HG02938 (cell line): ENCODE measurements around the gene BAIAP2L1.
"Not testable (repeated sequence)": the region's sequence is repeated elsewhere in the genome, so short reads cannot be mapped to it uniquely, and the experiment has no call there.

Experiments
- ATAC-seq: cut with Tn5 transposase; IDR thresholded peaks from one replicate; pipeline ENCODE4 v1.9.1; 2021; ENCODE audit warnings: mild to moderate bottlenecking, moderate library complexity; ENCODE audit not compliant: unreplicated experiment

BAIAP2L1 gene

DNA sequence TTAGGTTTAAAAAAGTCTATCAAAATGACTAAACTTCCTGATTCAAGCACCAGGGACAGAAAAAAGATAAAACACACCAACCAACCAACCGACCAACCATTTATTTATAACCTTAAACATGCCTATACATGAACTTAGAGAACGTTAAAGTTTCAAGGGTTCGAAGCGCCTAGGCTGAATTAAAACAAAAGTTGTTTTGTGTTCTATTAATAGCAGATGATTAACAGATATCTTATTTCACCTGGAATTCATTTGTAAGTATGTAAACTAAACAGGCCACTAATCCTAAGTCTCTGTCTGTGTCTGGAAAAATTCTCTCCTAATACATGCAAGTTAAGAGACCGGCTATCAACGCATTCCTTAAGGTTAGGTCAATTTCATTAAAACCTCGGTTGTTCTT, 1.4 kb downstream of the BAIAP2L1 start:
- ATAC-seq, result no peak

DNA sequence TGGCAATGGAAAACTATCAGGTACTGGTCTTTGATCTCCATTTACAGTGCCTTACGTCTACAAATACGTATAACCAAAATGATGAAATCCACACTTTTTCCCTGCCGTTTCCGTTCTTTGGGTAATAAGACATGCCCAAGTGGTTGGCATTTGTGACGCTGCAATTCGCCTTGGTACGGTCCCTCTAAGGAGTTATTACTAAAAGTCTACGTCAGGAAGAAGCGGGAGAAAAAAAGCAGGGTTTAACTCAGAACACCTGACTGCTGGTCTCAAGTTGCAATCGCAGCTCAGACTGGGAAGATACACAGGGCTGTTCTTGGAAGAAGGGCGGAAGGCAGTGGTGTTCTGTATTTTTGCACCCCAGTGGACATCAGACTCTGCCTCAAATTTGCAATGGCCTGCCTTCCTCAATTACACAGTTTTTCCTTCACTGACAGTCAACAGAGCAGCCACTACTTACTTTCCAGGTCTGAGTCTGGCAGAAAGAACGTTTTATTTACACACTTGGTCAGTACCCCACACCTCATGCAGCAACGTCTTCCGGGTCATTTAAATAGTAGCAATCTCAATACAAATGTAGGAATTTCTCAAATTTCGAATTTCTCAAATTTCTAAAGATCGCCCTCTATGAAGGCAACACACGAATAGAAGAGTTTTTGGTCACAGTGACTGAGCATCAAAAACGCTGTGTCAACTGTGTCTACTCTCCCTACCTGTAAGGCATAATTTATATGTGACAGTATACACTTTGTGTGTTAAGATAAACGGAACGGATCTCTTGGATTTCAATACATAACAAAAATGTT, 2.1 kb downstream of the BAIAP2L1 start:
- no peak for ATAC-seq

DNA sequence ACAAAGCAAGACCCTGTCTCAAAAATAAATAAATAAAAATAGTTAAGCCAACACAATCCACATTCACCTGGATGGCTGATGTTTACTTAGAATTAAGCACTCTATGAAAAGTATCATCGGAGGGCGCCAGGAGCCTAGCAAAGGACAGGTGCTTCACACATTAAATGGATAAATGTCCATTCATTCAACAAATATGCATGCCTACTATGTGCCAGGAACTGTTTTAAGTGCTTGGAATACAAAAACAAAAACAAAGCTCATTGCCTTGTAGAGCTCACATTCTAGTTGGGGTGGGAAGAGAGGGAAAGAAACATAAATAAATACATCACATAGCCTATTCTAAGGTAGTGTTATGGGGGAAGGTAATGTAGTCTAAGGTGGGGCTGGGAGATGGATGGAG, 4.1 kb downstream of the BAIAP2L1 start:
- ATAC-seq, result no peak

DNA sequence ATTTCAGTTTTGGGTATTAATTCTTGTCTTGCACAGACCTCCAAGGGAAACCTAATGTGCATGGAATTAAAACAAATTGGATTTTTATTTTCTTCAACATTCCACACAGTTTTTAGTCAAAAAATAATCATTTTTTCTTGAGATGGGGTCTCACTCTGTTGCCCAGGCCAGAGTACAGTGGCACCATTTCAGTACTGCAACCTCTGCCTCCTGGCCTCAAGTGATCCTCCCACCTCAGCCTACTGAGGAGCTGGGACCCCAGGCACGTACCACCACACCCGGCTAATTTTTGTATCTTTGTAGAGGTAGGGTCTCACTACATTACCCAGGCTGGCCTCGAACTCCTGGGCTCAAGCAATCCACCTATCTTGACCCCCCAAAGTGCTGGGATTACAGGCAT, 4.9 kb downstream of the BAIAP2L1 start:
- no peak for ATAC-seq

DNA sequence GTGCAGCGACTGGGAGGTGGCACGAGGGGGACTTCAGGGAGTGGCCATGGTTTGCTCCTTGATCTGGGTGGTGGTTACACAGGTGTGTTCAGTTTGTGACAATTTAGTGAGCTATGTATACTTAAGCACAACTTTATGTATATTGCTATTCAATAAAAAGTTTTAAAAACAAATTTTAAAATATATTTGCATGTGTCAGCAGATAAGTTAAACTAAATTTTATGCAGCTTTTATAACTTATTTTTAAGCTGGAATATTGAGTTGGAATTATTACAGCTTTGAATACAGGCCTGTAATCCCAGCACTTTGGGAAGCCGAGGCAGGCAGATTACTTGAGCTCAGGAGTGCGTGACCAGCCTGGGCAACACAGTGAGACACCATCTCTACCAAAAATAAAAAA, 5.4 kb downstream of the BAIAP2L1 start:
- no peak for ATAC-seq

DNA sequence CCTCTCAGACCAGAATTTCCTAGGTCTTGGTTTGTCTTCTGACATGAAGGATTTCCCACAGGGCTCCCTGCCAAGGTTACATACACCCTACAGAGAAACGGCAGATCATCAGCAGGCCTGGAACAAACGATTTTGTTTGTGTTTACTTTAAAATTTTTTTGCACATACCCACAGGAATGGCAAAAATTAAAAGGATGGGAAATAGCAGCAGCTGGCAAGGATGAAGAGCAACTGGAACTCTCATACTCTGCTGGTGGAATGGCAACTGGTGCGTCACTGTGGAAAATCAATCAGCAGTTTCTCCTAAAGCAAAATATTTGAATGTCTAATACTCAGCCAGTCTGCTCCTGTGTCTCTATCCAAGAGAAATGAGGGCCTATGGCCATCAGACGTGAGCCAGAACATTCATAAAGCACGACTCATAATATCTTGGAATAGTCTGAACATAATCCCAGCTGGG, 6.5 kb downstream of the BAIAP2L1 start:
- ATAC-seq, result no peak

DNA sequence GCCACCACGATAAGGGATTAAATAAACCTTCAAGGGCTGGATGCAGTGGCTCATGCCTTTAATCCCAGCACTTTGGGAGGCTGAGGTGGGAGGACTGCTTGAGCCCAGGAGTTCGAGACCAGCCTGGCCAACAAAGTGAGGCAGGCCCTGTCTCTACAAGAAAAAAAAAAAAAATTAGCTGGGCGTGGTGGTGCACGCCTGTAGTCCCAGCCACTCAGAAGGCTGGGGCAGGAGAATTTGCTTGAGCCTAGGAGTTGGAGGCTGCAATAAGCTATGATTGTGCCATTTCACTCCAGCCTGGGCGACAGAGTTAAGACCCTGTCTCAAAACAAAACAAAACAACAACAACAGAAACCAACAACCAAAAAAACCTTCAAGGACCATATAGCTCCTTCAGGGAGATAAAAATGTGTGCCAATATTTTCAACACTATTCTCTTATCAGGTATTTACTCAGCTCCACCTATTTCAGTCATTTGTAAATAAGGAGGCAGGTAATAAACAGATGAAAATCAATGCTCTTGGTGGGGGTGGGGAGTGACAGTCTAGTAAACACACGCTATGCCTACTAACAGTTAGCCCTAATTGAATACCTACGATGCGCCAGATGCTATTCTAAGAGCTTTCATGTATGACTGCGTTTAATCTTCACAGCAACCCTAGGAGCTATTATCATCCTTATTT, 13.2 kb downstream of the BAIAP2L1 start:
- ATAC-seq, result no peak

DNA sequence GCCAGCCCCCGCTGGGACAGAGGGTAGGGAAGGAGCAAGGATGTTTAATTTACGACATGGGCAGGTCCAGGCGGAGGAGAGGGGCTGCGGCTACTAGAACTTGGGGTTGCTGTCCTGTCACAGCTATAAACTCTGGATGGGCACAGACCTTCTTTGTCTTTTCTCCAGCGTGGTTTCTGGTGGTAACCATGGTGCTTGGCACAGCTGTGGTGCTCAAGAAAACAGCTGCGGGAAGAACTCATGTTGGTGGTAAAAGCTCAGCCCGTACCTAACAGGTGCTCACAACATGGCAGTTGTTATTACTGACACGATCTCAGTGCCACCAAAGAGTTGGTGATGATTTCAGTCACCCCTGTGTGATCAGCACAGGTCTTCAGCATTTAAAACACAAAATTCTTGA, 13.8 kb downstream of the BAIAP2L1 start:
- no peak for ATAC-seq

DNA sequence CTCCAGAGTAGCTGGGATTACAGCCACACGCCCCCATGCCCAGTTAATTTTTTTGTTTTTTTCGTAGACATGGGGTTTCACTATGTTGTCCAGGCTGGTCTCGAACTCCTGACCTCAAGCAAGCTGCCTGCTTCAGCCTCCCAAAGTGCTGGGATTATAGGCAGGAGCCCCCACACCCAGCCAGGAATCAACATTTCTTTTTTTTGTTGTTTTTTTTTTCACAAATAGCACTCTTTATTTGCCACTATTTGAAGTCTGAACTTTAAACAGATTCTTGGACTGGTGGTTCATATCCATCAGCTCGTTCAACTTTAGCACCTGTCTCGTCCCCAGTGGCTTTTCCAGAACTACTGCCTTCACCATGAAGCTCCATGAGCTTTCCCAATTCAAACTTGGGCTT, 15.4 kb downstream of the BAIAP2L1 start:
- not testable (repeated sequence) for ATAC-seq

DNA sequence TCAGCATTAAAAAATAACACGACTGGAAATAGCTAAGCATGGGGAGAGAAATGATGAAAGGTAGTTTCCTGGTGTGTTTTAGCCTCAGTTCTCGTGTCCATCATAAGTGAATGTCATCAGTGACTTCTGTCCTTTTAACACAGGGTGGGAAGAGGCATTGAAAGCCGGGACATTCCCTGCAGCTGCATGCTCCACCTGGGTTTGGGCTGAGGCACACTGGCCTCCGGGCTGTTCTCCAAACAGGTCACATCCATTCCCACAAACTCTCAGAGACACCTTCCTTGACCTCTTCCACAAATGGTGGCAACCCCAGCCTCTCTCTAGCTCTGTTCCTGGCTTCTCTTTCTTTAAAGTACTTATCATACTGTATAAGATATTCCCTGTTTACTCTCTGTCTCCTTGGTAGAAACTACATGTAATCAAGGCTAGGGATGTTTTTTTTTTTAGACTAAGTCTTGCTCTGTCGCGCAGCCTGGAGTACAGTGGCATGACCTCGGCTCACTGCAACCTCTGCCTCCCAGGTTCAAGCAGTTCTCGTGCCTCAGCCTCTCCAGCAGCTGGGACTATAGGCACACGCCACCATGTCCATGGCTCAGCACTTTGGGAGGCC, 22.6 kb downstream of the BAIAP2L1 start:
- no peak for ATAC-seq

DNA sequence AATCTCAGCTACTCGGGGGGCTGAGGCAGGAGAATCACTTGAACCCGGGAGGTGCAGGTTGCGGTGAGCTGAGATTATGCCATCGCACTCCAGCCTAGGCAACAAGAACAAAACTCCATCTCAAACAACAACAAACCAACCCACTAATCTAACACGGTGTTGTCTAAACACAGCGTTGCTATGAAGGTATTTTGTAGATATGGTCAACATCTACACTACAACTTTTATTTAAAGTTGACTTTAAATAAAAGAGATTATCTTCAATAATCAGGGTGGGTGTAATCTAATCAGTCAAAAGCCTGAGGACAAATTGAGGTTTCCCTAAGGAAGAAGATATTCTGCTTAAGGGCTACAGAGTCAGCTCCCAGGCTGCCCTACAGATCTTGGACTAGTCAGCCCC, 24.2 kb downstream of the BAIAP2L1 start:
- ATAC-seq, result no peak

DNA sequence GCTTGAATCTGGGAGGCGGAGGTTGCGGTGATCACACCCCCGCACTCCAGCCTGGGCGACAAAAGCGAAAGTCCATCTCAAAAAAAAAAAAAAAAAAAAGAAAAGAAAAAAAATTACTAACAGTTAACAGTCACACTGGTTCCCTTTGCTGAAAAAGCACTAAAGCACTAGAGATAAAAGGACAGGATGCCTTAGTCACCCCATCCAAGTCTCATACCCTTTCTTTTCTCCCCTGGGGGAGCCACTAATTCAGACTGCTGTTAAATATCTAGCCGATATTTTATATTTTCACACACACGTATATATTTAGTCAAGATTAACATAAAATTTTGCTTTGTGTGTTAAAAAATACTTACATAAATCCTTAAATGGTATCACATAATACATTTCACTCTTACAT, 25.2 kb downstream of the BAIAP2L1 start:
- no peak for ATAC-seq

DNA sequence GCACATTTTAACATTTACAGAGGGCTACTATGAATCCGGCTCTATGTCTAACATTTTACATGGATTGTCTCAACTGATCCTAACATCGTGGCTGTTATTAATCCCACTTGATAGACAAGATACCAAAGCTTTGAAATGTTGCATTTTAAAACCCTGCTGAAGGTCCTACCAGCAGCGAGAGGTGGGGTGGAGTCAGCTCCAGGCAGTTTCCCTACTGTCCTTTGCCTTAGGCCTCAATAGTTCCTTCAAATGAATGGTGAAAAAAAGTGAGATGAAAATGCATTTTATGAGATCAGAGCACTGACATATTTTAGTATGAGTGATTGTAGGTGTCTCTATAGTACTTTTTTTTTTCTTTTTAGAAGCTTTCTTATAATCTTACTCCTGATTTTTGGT, 26.6 kb downstream of the BAIAP2L1 start:
- no peak for ATAC-seq

DNA sequence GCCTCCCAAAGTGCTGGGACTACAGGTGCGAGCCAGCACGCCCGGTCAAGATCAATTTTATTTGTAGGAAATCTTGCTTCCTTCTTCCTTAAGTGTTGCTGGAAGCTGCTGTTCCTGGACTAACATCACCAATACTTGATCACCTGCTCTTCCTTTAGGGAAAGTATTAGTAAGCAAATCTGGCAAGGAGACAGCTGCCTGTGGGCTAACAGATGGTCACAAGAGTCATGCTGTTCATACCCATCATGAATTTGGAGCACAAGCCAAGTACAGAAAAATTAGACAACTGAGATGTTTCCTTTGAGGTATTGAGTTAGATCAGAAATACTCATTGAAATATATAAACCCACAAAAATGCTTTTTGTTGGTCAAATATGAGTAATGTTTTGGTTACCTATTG, 27.9 kb downstream of the BAIAP2L1 start:
- ATAC-seq, result no peak

DNA sequence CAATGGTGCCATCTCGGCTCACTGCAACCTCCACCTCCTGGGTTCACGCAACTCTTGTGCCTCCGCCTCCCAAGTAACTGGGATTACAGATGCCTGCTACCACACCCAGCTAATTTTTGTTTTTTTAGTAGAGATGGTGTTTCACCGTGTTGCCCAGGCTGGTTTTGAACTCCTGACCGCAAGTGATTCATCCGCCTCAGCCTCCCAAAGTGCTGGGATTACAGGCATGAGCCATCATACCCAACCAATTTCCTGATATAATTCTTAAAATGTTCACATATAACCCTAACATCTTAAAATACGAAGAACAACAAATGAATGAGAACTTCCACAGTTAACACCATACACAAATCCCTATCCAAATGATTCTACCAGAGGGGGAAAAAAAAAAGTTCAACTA, 31.2 kb downstream of the BAIAP2L1 start:
- ATAC-seq, result no peak

DNA sequence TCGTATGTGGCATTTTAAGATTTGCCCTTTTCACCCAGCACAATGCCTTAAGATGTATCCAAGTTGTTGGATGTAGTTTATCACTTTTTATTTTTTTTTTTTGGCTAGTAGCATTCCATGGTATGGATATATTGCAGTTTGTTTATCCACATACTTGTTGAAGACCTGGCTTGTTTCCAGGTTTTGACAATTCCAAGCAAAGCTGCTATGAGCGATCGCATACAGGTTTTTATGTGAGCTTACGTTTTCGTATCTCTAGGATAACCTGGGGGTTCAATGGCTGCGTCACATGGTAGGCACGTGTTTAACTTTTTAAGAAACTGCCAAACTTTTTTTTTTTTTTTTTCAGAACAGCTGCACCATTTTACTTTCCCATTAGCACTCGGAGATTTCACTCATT, 32.2 kb downstream of the BAIAP2L1 start:
- no peak for ATAC-seq

DNA sequence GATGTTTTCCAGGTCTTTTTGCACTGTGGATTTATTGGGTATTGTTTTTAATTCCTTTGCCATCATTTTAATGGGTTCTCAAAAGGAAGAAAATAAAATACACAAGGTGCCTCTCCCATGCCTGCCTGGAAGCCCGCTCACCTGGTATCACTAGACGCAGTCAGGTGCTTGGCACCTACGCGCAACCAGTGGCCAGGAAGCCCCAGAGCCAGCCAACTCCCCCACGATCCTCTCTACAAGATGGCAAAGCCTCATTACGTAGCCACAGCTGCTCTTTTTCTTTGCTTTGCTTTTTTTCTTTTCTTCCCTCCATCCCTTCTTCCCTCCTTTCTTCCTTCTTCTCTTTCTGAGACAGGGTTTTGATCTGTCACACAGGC, 34.3 kb downstream of the BAIAP2L1 start:
- no peak for ATAC-seq

DNA sequence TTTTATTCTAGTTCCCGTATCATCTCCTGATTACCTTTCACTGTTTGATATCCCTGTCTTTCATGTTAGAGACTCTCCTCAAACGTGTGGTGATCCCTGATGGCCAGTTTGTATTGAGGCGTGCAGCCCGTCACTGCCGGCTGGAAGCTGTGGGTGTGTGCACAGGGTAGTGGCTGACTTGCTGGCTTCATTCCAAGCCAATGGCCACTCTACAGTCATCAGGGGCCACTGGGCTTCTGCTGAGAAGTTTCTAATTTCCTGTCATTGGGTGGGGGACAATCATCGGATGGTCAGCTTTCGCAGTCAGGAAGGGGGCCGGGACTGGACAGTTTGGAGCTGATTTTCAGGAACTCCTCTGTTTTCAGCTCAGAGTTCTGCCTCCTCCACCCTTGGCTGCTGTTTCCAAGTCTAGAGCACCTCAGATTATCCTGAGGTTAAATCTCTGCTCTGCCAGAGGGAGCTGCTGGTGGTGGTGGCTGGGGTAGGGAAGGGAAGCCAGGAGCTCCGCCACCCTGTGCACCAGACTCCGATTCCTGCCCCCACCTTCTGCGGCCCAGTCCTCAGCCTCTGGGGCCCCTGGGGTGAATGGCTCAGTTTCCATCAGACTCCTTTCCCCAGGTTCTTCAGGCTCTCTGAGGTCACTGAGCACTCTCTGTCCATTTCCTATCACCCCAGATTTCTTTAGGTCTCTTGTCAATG, 34.9 kb downstream of the BAIAP2L1 start:
- ATAC-seq, result no peak

DNA sequence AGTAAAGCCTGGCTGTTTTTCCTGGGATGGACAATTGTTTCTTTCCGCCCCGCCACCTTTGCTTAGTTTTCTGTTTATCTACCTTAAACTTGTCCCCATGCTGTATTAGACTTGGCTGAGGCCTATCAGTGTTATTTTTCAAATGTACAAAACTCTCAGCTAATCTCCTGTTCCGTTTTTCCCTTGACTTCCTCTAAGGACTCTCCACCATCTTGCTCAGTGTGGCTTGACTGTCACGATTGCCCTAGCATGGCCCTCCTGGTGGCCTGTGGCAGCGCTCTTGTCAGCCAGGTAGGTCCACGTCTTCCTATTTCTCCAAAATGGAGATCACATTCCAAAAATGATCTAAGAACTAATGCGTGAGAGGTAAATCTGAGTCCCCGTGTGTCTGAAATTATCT, 36.7 kb downstream of the BAIAP2L1 start:
- ATAC-seq, result no peak

DNA sequence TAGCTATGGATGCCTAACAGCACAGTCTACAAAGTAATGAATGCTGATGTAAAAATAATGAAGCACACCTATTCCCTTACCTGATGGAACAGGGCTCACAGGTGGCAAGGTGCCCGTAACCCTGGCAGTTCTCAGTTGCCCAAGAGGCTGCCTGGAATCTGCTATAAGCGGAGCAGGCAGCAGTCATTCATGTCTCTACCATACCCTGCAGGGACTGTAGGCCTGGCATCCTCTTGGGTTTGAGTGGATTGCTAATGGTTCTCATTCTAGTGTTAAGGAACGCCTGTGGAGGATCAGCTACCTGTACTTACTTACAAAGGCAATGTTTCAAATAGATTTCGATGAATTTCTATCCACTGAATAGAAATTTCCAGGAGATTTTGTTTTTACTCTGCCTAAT, 38.4 kb downstream of the BAIAP2L1 start:
- ATAC-seq, result no peak
